ENCODE measurements around the gene CLEC5A. TPM values are rescaled to one million over a fixed set of nuclear protein-coding genes. Genes with fewer than 3 reads are reported as not detected.
"Not testable (repeated sequence)": the region's sequence is repeated elsewhere in the genome, so short reads cannot be mapped to it uniquely, and the experiment has no call there.

CLEC5A gene
- total RNA-seq, 1 experiment from 2014 or later = not detected

- DNase-seq (ENCODE audit: low spot score) = no peak
Measured at GRCh38 chr7:141949021-141949420, 2.2 kb upstream of the CLEC5A start.

GRCh38 chr7:141945356-141945755 is 1.4 kb downstream of the CLEC5A start:
- DNase-seq (ENCODE audit: low spot score) = no peak

DNA sequence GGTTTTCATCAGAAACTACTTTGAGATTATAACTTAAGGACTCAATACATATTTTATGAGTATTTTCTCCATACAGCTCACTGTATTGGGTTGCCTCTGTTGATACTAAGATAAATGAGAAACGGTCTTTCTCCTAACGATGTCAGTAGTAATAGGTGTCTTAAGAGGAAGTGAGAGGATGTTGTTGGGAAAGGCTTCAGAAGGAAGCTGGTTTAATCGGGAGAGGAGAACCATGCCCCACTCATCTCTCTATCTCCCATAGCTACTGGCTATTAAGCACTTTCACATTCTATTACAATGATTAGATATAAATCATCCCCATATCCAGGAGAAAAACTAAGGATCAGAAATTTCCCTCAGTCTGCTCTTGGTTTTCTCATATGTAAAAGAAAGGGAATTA is 2.0 kb downstream of the CLEC5A start:
- no peak for DNase-seq (ENCODE audit: low spot score)

DNA sequence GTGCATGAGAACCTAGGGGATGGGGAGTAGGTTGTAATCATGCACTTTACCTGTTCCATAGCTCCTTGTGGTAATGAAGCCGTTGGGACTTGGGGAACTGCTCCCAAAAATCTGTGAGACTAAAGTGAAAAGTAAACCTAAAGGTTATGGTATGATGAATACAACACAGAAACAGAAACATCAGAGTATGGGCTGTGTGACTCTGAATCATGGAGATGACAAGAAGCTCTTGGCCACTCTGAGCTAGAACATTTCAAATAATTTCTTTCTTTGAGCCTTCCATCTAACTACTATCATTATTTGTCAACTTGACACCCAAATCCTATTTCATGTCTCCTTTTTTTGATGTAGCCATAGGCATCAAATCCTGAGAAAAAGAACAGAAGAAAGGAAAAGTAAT is 2.9 kb downstream of the CLEC5A start:
- no peak for DNase-seq (ENCODE audit: low spot score)

DNA sequence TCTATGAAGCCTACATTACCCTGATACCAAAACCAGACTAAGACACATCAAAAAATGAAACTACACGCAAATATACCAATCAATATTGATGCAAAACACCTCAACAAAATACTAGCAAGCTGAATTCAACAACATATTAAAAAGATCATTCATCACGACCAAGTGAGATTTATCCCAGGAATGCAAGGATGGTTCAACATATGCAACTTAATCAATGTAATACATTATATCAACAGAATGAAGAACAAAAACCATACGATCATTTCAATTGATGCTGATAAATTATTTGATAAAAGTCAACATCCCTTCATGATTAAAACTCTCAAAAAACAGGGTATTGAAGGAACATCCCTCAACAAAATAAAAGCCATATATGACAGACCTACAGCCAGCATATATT is 5.7 kb downstream of the CLEC5A start:
- DNase-seq (ENCODE audit: low spot score) = no peak

DNA sequence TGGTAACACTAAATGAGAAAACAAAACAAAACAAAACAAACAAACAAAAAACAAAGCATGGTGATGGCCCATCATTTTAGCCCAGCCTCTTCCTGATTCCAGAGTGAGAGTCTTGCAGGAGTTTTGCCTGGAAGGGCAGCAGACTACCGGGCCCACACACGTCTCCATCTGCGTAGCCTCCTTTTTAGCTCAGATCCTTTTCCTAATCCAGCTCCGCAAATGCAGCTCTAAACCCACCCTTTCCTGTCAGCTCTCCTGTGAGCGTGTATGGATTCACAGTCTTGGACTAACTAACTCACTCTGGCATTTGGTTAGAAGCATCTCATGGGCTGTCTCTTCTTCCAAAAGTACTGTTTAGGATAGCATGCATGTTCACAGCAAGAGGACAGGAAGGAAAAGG is 16.6 kb downstream of the CLEC5A start:
- DNase-seq (ENCODE audit: low spot score) = no peak

- no peak for DNase-seq (ENCODE audit: low spot score)
Measured at GRCh38 chr7:141928845-141929195, 18.0 kb downstream of the CLEC5A start.

- no peak for DNase-seq (ENCODE audit: low spot score)
Measured at GRCh38 chr7:141928146-141928844, 18.5 kb downstream of the CLEC5A start.

GRCh38 chr7:141920281-141920680 is 26.5 kb downstream of the CLEC5A start:
- no peak for DNase-seq (ENCODE audit: low spot score)

DNA sequence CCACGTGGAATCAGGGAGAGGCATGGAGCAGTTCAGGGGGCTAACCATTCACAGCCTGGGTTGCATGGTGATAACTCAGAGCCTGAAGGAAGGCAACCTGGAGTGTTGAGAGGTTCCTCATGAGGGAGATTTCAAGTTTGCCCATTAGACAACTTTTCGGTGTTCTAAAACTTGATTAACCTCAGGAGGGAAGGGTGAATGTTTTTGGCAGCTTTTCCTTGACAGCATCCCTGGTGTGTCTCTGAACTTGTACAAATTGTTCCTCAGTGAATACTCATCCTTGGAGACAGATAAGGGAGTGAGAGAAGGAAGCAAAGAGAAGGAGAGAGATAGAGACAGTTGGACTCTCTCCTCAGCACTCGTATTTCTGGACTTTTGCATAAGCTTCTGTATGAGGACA is 30.7 kb downstream of the CLEC5A start, which contains the start of gene OR9A4:
TSS of gene OR9A4 (plus strand) at position 301 of the 400 bp plus-strand sequence. CDS start 2,477 bp downstream, outside the sequence.
- DNase-seq (ENCODE audit: low spot score) = no peak

DNA sequence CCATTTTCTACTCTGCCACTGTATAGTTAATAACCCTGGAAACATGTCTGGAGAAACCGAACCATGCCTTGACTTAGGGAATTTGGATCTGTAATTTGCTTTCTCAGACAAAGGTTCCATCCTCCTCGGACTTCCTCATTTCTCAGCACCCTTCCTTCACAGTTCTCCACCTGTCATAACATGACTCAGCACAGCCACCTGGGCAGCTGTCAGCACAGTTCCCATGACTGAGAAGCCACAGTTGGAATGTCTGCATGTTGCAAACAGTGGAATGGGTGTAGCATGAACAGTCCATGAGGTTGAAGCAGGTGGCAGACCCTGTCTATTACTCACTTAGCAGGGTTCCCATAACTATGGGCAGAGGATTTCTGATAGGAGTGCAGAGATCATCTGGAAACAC is 31.2 kb downstream of the CLEC5A start:
- peak; percentile 90 for DNase-seq (ENCODE audit: low spot score)

- DNase-seq (ENCODE audit: low spot score) = no peak
Measured at GRCh38 chr7:141911391-141911790, 35.4 kb downstream of the CLEC5A start.

DNA sequence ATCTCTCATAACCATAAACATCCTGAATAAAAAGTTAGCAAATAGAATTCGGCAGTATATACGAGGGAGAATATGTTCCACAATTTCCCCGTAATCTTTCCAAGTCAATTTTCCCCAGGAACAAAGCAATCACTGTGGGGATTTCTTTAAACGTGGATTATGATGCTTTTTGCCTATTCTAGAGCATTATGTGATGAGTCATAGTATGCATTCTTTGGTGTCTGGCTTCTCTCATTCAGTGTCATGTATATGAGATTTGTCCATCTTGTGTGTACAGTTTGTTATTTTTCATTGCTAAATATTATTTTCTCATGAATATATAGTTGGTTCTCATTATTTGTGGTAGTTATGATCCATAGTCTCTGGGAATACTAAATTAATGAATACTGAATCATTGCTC is 40.5 kb downstream of the CLEC5A start:
- no peak for DNase-seq (ENCODE audit: low spot score)

DNA sequence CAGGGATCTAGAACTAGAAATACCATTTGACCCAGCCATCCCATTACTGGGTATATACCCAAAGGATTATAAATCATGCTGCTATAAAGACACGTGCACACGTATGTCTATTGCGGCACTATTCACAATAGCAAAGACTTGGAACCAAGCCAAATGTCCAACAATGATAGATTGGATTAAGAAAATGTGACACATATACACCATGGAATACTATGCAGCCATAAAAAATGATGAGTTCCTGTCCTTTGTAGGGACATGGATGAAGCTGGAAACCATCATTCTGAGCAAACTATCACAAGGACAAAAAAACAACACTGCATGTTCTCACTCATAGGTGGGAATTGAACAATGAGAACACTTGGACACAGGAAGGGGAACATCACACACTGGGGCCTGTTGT is 47.4 kb downstream of the CLEC5A start:
- not testable (repeated sequence) for DNase-seq (ENCODE audit: low spot score)

DNA sequence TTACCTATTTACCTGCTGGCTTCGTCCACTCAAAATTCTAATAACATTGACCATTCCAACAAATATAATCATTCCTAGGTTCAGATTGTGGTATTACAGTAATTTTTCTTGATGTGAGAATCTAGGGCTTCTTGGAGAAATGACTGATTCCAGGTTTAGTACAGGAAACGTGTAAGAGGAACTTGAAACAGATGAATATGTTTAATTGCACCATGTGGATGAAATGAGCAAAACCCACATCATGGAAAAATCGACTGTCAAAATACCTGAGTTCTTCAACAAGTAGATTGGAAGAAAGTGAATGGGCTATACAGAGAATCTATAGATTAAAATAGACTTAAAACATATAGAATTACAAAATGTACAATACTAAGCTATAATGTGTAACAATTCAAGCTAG is 55.4 kb downstream of the CLEC5A start:
- DNase-seq (ENCODE audit: low spot score) = no peak

DNA sequence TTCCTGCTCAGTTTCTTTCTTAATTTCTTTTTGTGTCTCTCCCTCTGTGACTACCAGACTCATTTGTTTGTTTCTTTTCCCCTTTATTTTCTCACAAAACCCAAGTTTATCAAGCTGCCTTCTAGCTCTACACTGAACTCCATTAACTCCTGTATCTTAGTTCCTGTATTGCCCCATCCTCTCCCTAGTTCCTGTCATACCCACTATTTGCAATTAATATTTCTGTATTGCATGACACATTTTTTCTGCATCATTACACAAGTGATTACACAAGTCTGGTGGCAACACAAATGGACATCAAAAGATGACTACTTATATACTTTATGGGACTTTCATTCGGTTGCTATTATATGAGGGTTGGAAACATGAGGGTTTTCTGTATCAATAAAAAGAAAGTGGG is 57.5 kb downstream of the CLEC5A start:
- DNase-seq (ENCODE audit: low spot score) = no peak

GRCh38 chr7:141884539-141885225 is 62.1 kb downstream of the CLEC5A start:
- DNase-seq (ENCODE audit: low spot score) = no peak

- no peak for DNase-seq (ENCODE audit: low spot score)
Measured at GRCh38 chr7:141880960-141881359, 65.8 kb downstream of the CLEC5A start.

- DNase-seq (ENCODE audit: low spot score) = no peak
Measured at GRCh38 chr7:141877365-141877764, 69.4 kb downstream of the CLEC5A start.

Measured in HT-29 (cell line).